ENCODE results near the gene COMMD3.
"Not testable (repeated sequence)": the region's sequence is repeated elsewhere in the genome, so short reads cannot be mapped to it uniquely, and the experiment has no call there.

COMMD3 gene

GRCh38 chr10:22293747-22294404, 22.3 kb upstream of the COMMD3 start:
- TF ChIP-seq CTCF (conservative IDR thresholded peaks at IDR 0.05; ENCODE audit: low read depth, low read length) = no peak
- no peak overlapping the region for H3K4me3 ChIP-seq (ENCODE audit: low read length)
- no peak for DNase-seq (ENCODE audit: low read depth)

GRCh38 chr10:22294694-22295093, 21.5 kb upstream of the COMMD3 start:
- peak; percentile 3 for DNase-seq (ENCODE audit: low read depth)

GRCh38 chr10:22301193-22301592, 15.0 kb upstream of the COMMD3 start:
- H3K4me3 ChIP-seq (ENCODE audit: low read length) = no peak overlapping the region
- no peak for DNase-seq (ENCODE audit: low read depth)
- no peak for TF ChIP-seq CTCF (conservative IDR thresholded peaks at IDR 0.05; ENCODE audit: low read depth, low read length)

More at GRCh38 chr10:22294694-22295093, 21.5 kb upstream of the COMMD3 start:
- TF ChIP-seq CTCF (conservative IDR thresholded peaks at IDR 0.05; ENCODE audit: low read depth, low read length) = no peak
- H3K4me3 ChIP-seq (ENCODE audit: low read length) = no peak overlapping the region

- DNase-seq (ENCODE audit: low read depth) = no peak
- no peak for TF ChIP-seq CTCF (conservative IDR thresholded peaks at IDR 0.05; ENCODE audit: low read depth, low read length)
- no peak overlapping the region for H3K4me3 ChIP-seq (ENCODE audit: low read length)
Measured at GRCh38 chr10:22303461-22303860, 12.7 kb upstream of the COMMD3 start.

GRCh38 chr10:22305721-22306120, 10.5 kb upstream of the COMMD3 start:
- no peak for TF ChIP-seq CTCF (conservative IDR thresholded peaks at IDR 0.05; ENCODE audit: low read depth, low read length)
- DNase-seq (ENCODE audit: low read depth) = no peak
- H3K4me3 ChIP-seq (ENCODE audit: low read length) = no peak overlapping the region

GRCh38 chr10:22308390-22308789, 7.8 kb upstream of the COMMD3 start:
- no peak for DNase-seq (ENCODE audit: low read depth)
- H3K4me3 ChIP-seq (ENCODE audit: low read length) = no peak overlapping the region
- no peak for TF ChIP-seq CTCF (conservative IDR thresholded peaks at IDR 0.05; ENCODE audit: low read depth, low read length)

- no peak overlapping the region for H3K4me3 ChIP-seq (ENCODE audit: low read length)
- DNase-seq (ENCODE audit: low read depth) = no peak
- TF ChIP-seq CTCF (conservative IDR thresholded peaks at IDR 0.05; ENCODE audit: low read depth, low read length) = no peak
Measured at GRCh38 chr10:22309180-22310000, 6.8 kb upstream of the COMMD3 start.

GRCh38 chr10:22310012-22310411, 6.2 kb upstream of the COMMD3 start:
- not testable (repeated sequence) for H3K4me3 ChIP-seq (ENCODE audit: low read length); DNase-seq (ENCODE audit: low read depth)
